IMR-90 (cell line): Measurements from ENCODE around the gene TMEM62. TPM values are rescaled to one million over a fixed set of nuclear protein-coding genes. Genes with fewer than 3 reads are reported as not detected.

Experiments used
- ATAC-seq: fragments of 200-7000 bp; cut with Tn5 transposase; 2 replicates; pipeline ENCODE4 v1.9.1; 2020; ENCODE audit warnings: low read depth, mild to moderate bottlenecking, moderate library complexity
- BruUV-seq: library from RNA; stranded (reverse); fragments of 400-500 nt; replicated peaks from 2 replicates; lab custom pipeline; 2021; lab: Mats Ljungman, UMichigan
- CTCF ChIA-PET: fragments of 300-600 bp; formaldehyde crosslinking; extraction: SDS; loops from one replicate; lab custom pipeline; 2021; ENCODE audit warnings: antibody characterized with exemption; lab: Yijun Ruan, JAX
- POLR2A ChIA-PET: fragments of 300-600 bp; sonication (Branson Sonifier 250); formaldehyde crosslinking; loops from one replicate; lab custom pipeline; 2022; ENCODE audit warnings: antibody characterized with exemption; ENCODE audit not compliant: unreplicated experiment; lab: Charles Lee
- DNase-seq: peaks from one replicate; pipeline ENCODE4 v3.0.0; 2013
- H2AFZ ChIP-seq: replicated peaks from 2 replicates; pipeline ENCODE3; 2013; ENCODE audit warnings: low read length, mild to moderate bottlenecking; ENCODE audit not compliant: poor library complexity
- H2AK5ac ChIP-seq: 2 replicates; pipeline ENCODE4 v1.6.1; 2013; ENCODE audit warnings: low read depth, low read length, inconsistent platforms
- H2AK9ac ChIP-seq: replicated peaks from 2 replicates; pipeline ENCODE3; 2013; ENCODE audit warnings: mild to moderate bottlenecking, low read depth, low read length, moderate library complexity; ENCODE audit not compliant: poor library complexity
- H2BK120ac ChIP-seq: 2 replicates; pipeline ENCODE4 v1.6.1; 2013; ENCODE audit warnings: low read depth, low read length, inconsistent platforms
- H2BK15ac ChIP-seq: 3 replicates; pipeline ENCODE4 v1.6.1; 2013; ENCODE audit warnings: low read depth, low read length, inconsistent platforms
- H2BK20ac ChIP-seq: 2 replicates; pipeline ENCODE4 v1.6.1; 2013; ENCODE audit warnings: low read depth, mild to moderate bottlenecking, inconsistent platforms, low read length, moderate library complexity
- H2BK5ac ChIP-seq: 2 replicates; pipeline ENCODE4 v1.6.1; 2013; ENCODE audit warnings: mild to moderate bottlenecking, low read depth, low read length, inconsistent platforms; ENCODE audit not compliant: poor library complexity, severe bottlenecking
- H3K14ac ChIP-seq: replicated peaks from 2 replicates; pipeline ENCODE4 v1.6.1; 2013; ENCODE audit warnings: low read depth, low read length, inconsistent platforms
- H3K18ac ChIP-seq: 2 replicates; pipeline ENCODE4 v1.6.1; 2013; ENCODE audit warnings: low read depth, low read length, control low read depth
- H3K23ac ChIP-seq: 2 replicates; pipeline ENCODE4 v1.6.1; 2013; ENCODE audit warnings: low read depth, low read length, inconsistent platforms
- H3K27ac ChIP-seq: 2 replicates; pipeline ENCODE4 v1.5.1; 2013; ENCODE audit warnings: mild to moderate bottlenecking, control low read depth, low read length; ENCODE audit not compliant: insufficient read depth
- H3K27me3 ChIP-seq: 2 replicates; pipeline ENCODE4 v1.6.1; 2013; ENCODE audit warnings: low read length; ENCODE audit not compliant: control insufficient read depth, insufficient read depth
- H3K36me3 ChIP-seq: 2 replicates; pipeline ENCODE4 v1.6.1; 2013; ENCODE audit warnings: low read length, mixed read lengths; ENCODE audit not compliant: control insufficient read depth, insufficient read depth
- H3K4ac ChIP-seq: 2 replicates; pipeline ENCODE4 v1.6.1; 2013; ENCODE audit warnings: low read depth, low read length, inconsistent platforms
- H3K4me1 ChIP-seq: 2 replicates; pipeline ENCODE4 v1.6.1; 2013; ENCODE audit warnings: low read length, mixed read lengths; ENCODE audit not compliant: control insufficient read depth, insufficient read depth
- H3K4me2 ChIP-seq: 2 replicates; pipeline ENCODE4 v1.6.1; 2013; ENCODE audit warnings: low read depth, mild to moderate bottlenecking, control low read depth, low read length, moderate library complexity
- H3K4me3 ChIP-seq: 2 replicates; pipeline ENCODE4 v1.5.1; 2013; ENCODE audit warnings: low read depth, mild to moderate bottlenecking, control low read depth, low read length, moderate library complexity; ENCODE audit not compliant: insufficient read depth
- H3K56ac ChIP-seq: 2 replicates; pipeline ENCODE4 v1.6.1; 2013; ENCODE audit warnings: low read length, inconsistent platforms; ENCODE audit not compliant: insufficient read depth; ENCODE audit errors: extremely low read depth
- H3K79me1 ChIP-seq, 2 experiments: 2 replicates each; pipeline ENCODE4 v1.6.1; 2013; ENCODE audit warnings: low read length in 2 of 2, inconsistent platforms in 1 of 2, low read depth in 1 of 2
- H3K9ac ChIP-seq: 2 replicates; pipeline ENCODE4 v1.6.1; 2013; ENCODE audit warnings: low read depth, low read length, control low read depth
- H3K9me1 ChIP-seq: 2 replicates; pipeline ENCODE4 v1.6.1; 2013; ENCODE audit warnings: low read length, inconsistent platforms; ENCODE audit not compliant: insufficient read depth
- H3K9me3 ChIP-seq: 2 replicates; pipeline ENCODE4 v1.6.1; 2013; ENCODE audit warnings: low read length; ENCODE audit not compliant: control insufficient read depth, insufficient read depth
- H4K20me1 ChIP-seq: 2 replicates; pipeline ENCODE4 v1.6.1; 2013; ENCODE audit warnings: low read length, inconsistent platforms; ENCODE audit not compliant: insufficient read depth
- H4K5ac ChIP-seq: 2 replicates; pipeline ENCODE4 v1.6.1; 2013; ENCODE audit warnings: mild to moderate bottlenecking, low read depth, low read length, control low read depth
- H4K8ac ChIP-seq, 2 experiments: 2 replicates each; pipeline ENCODE4 v1.6.1; 2013; ENCODE audit warnings: low read depth in 2 of 2, low read length in 2 of 2, control low read depth in 1 of 2, inconsistent platforms in 1 of 2
- H4K91ac ChIP-seq: 2 replicates; pipeline ENCODE4 v1.6.1; 2013; ENCODE audit warnings: low read depth, low read length, inconsistent platforms; ENCODE audit not compliant: insufficient read depth
- CEBPB ChIP-seq: IDR thresholded peaks from 2 replicates; pipeline ENCODE4 v1.6.1; 2012; ENCODE audit warnings: low read depth, low read length, improper control_type of control experiment
- MAFK ChIP-seq: IDR thresholded peaks from 2 replicates; pipeline ENCODE4 v1.6.1; 2012; ENCODE audit warnings: low read depth, low read length, improper control_type of control experiment
- WGBS, 2 experiments: methylation state at CpG; one replicate each; pipeline versions ENCODE4 v1.1.5 to v1.1.7; 2013; ENCODE audit warnings: missing lambda C conversion rate in 2 of 2; ENCODE audit not compliant: insufficient read length in 1 of 2; ENCODE audit errors: extremely low coverage in 2 of 2; 5-methylcytosine and 5-hydroxymethylcytosine counted together
- dilution Hi-C: fragments of 300-500 bp; cut with HindIII; formaldehyde crosslinking; loops from one replicate; pipeline ENCODE4 v1.14.3; 2018; ENCODE audit warnings: low sequenced_read_pairs; ENCODE audit not compliant: unreplicated experiment
- in situ Hi-C: fragments of 300-500 bp; cut with MboI; formaldehyde crosslinking; loops from 3 replicates; pipeline ENCODE4 v1.14.3; 2019; ENCODE audit warnings: low sequenced_read_pairs, inconsistent platforms, mixed read lengths
- intact Hi-C: fragments of 100-400 bp; cut with micrococcal nuclease; formaldehyde crosslinking; loops from 2 replicates; pipeline ENCODE4 v1.10.0; 2022
- polyA plus RNA-seq, 3 experiments: library from polyadenylated mRNA; depleted of rRNA; stranded (reverse); fragments of >200 nt; gene quantifications; 2 replicates each; pipeline ENCODE4 v1.2.3, GENCODE V29; 2012; ENCODE audit warnings: low replicate concordance in 1 of 3
- total RNA-seq: library from RNA; depleted of rRNA; stranded (reverse); fragments of >200 nt; gene quantifications from 2 replicates; pipeline ENCODE4 v1.2.3, GENCODE V29; 2012

Gene TMEM62
- total and polyA plus RNA-seq, 2 of the 4 experiments (the other 2 are of a cell fraction), result 3.7 to 5.6 TPM

- Histone ChIP-seq H3K36me3 (peaks cover 14% of the 10 kb centered on the region), H2BK120ac (no peak overlapping the region), H2AFZ (no peak overlapping the region), H4K91ac (no peak overlapping the region), H3K9me1 (peaks cover 7% of the 10 kb centered on the region), H3K27me3 (no peaks in the 10 kb centered on the region), H3K4ac (no peak overlapping the region), H3K56ac (no peak overlapping the region), H3K14ac (no peak overlapping the region), H2BK15ac (no peak overlapping the region), H3K27ac (no peak overlapping the region), H2BK5ac (no peak overlapping the region), H2BK20ac (no peak overlapping the region), H4K5ac (no peak overlapping the region), H3K18ac (no peak overlapping the region), H3K4me1 (peaks cover 7% of the 10 kb centered on the region), H4K20me1 (peaks cover 19% of the 10 kb centered on the region; the same call in 1 of the 2 replicates), H3K9me3 (no peaks in the 10 kb centered on the region), H4K8ac (no peak overlapping the region), H3K79me1 (peaks cover 20 to 73% of the 10 kb centered on the region in 2 experiments; a peak in 3 of 4 replicates), H3K4me2 (no peak overlapping the region), H3K4me3 (no peak overlapping the region), H2AK5ac (no peak overlapping the region), H3K23ac (no peak overlapping the region), H3K9ac (no peak overlapping the region), H2AK9ac (no peak overlapping the region)
- no TSS peak for BruUV-seq
- TF ChIP-seq CEBPB (peak; percentile 83), MAFK (no peak)
- POLR2A ChIA-PET, result no interaction called here
- DNase-seq (no peak), ATAC-seq (no peak)
- CTCF ChIA-PET, result no interaction called here
- in situ Hi-C loops, result no loop called here
- WGBS, 2 experiments, result no CpG with 5 or more reads among the region's 10 CpGs
- intact Hi-C loops, result loop anchor here (10.0 kb wide), 1 partner anchor 86 kb away; the partner anchor contains the start of gene CCNDBP1
- dilution Hi-C loops, result no loop called here
Measured at GRCh38 chr15:43099105-43099845, 34.1 kb upstream of the TMEM62 start.
